Astrocyte (in vitro differentiated cells and primary cell): ENCODE results near the gene GFER. TPM values are rescaled to one million over a fixed set of nuclear protein-coding genes. Genes with fewer than 3 reads are reported as not detected.
A peak's percentile ranks its signal among the peaks of the same experiment; 100 is the strongest.
"Not testable (repeated sequence)": the region's sequence is repeated elsewhere in the genome, so short reads cannot be mapped to it uniquely, and the experiment has no call there.

Source experiments
- DNase-seq: peaks from one replicate; pipeline ENCODE4 v3.0.0-alpha.2; 2010; ENCODE audit warnings: low read depth
- FAIRE-seq: peaks from 2 replicates; lab custom pipeline; 2011; peaks lifted over from hg19 to GRCh38; lab: Jason Lieb, UNC
- H2AFZ ChIP-seq: 2 replicates; pipeline ENCODE4 v1.6.0; 2012; ENCODE audit warnings: low read depth, low read length, inconsistent platforms
- H3K27ac ChIP-seq: 2 replicates; pipeline ENCODE4 v1.5.1; 2011; ENCODE audit warnings: low read depth, low read length, inconsistent platforms
- H3K27me3 ChIP-seq: 2 replicates; pipeline ENCODE4 v1.6.0; 2011; ENCODE audit warnings: low read length, inconsistent platforms; ENCODE audit not compliant: insufficient read depth
- H3K36me3 ChIP-seq: 2 replicates; pipeline ENCODE4 v1.5.1; 2011; ENCODE audit warnings: low read length, inconsistent platforms; ENCODE audit not compliant: insufficient read depth
- H3K4me1 ChIP-seq: 2 replicates; pipeline ENCODE4 v1.5.1; 2011; ENCODE audit warnings: low read length, inconsistent platforms; ENCODE audit not compliant: insufficient read depth
- H3K4me2 ChIP-seq: 2 replicates; pipeline ENCODE4 v1.6.0; 2012; ENCODE audit warnings: low read length, inconsistent platforms
- H3K4me3 ChIP-seq: 2 replicates; pipeline ENCODE4 v1.5.1; 2011; ENCODE audit warnings: low read depth, mild to moderate bottlenecking, low read length, inconsistent platforms; ENCODE audit not compliant: insufficient read depth
- H3K79me2 ChIP-seq: 2 replicates; pipeline ENCODE4 v1.6.0; 2012; ENCODE audit warnings: mild to moderate bottlenecking, low read length, inconsistent platforms; ENCODE audit not compliant: insufficient read depth
- H3K9ac ChIP-seq: 2 replicates; pipeline ENCODE4 v1.6.0; 2012; ENCODE audit warnings: mild to moderate bottlenecking, low read length, inconsistent platforms
- H3K9me3 ChIP-seq: 2 replicates; pipeline ENCODE4 v1.5.1; 2012; ENCODE audit warnings: low read depth, mild to moderate bottlenecking, low read length, inconsistent platforms; ENCODE audit not compliant: insufficient read depth
- H4K20me1 ChIP-seq: 2 replicates; pipeline ENCODE4 v1.6.0; 2012; ENCODE audit warnings: low read length, inconsistent platforms; ENCODE audit not compliant: insufficient read depth
- H3K27ac Mint-ChIP-seq: one replicate; pipeline ENCODE4 v1.8.0; 2021; ENCODE audit warnings: mild to moderate bottlenecking, mixed read lengths; ENCODE audit not compliant: unreplicated experiment
- H3K27me3 Mint-ChIP-seq: one replicate; pipeline ENCODE4 v1.8.0; 2021; ENCODE audit warnings: low read depth, mixed read lengths; ENCODE audit not compliant: unreplicated experiment
- H3K36me3 Mint-ChIP-seq: one replicate; pipeline ENCODE4 v1.8.0; 2021; ENCODE audit warnings: low read depth, mixed read lengths; ENCODE audit not compliant: unreplicated experiment
- H3K4me1 Mint-ChIP-seq: one replicate; pipeline ENCODE4 v1.8.0; 2021; ENCODE audit warnings: low read depth, mixed read lengths; ENCODE audit not compliant: unreplicated experiment
- H3K4me3 Mint-ChIP-seq: one replicate; pipeline ENCODE4 v1.8.0; 2021; ENCODE audit warnings: mild to moderate bottlenecking, moderate library complexity, mixed read lengths; ENCODE audit not compliant: unreplicated experiment
- H3K9me3 Mint-ChIP-seq: one replicate; pipeline ENCODE4 v1.8.0; 2021; ENCODE audit warnings: mild to moderate bottlenecking, mixed read lengths; ENCODE audit not compliant: unreplicated experiment
- EZH2 ChIP-seq: IDR thresholded peaks from 2 replicates; pipeline ENCODE4 v1.6.1; 2012; ENCODE audit warnings: mild to moderate bottlenecking, low read length, inconsistent platforms; ENCODE audit not compliant: insufficient read depth
- total RNA-seq: library from RNA; stranded (reverse); gene quantifications from 2 replicates; pipeline ENCODE4 v1.2.1, GENCODE V29; 2021
- TF ChIP-seq, protein P1 (sequence below): IDR thresholded peaks from 2 replicates; pipeline ENCODE4 v1.5.1; 2011; ENCODE audit warnings: low read depth, mild to moderate bottlenecking, inconsistent platforms, low read length, moderate library complexity; ENCODE audit not compliant: insufficient read depth

Gene GFER
- total RNA-seq, 1 donor from 2014 or later: 30.4 TPM

DNA sequence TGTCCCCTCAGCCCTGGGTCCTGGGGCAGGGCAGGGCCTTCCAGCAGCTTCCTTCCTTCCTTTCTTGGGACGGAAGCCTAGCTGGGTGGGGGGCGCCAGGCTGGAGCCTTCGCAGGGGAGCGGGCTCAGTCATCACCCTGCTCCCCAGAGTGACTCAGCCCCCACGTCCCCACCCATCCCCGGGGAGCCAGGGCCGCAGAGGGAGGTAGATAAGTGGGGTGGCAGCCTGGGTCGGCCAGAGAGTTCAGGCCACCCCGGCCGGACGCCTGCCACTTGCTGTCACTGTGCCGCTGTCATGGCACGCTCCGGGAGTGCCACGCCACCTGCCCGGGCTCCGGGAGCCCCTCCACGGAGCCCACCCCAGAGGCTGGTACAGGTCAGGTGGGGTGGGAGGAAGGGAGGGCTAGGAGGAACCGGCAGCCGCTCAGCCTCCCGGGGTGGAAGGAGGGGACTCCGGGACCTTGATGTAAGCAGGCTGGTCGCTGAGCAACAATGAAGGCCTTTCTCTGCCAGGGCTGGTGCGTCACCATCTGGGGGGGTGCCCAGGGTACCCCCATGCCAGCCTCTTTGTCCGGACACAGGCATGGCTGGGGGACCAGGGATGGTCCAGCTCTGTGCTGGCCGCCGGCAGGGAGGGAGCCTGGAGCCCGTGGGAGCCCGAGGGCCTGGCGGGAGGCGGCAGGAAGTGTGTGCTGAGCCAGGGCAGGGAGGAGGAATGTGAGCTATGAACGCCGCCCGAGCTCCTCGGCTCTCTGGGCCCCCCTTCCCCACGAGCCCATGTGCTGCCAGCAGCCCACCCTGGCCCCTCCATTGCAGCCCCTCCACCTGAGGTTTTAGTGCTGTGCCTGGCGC, 49.3 kb downstream of the GFER start:
- H3K4me3 Mint-ChIP-seq: no peak overlapping the region
- Histone ChIP-seq H3K27me3 (no peaks in the 10 kb centered on the region), H3K36me3 (no peaks in the 10 kb centered on the region), H3K4me3 (peak overlapping the region; percentile 75), H4K20me1 (peaks cover 17% of the 10 kb centered on the region), H3K4me1 (peaks cover 55% of the 10 kb centered on the region), H3K9me3 (no peaks in the 10 kb centered on the region), H2AFZ (peak overlapping the region; percentile 65), H3K4me2 (peak overlapping the region; percentile 99), H3K27ac (peak overlapping the region; percentile 95), H3K9ac (peak overlapping the region; percentile 89), H3K79me2 (peaks cover 62% of the 10 kb centered on the region)
- H3K27ac Mint-ChIP-seq: peak overlapping the region; percentile 62
- H3K9me3 Mint-ChIP-seq: no peaks in the 10 kb centered on the region
- FAIRE-seq (no peak), DNase-seq (peak; percentile 59)
- no peaks in the 10 kb centered on the region for H3K27me3 Mint-ChIP-seq
- H3K36me3 Mint-ChIP-seq: no peaks in the 10 kb centered on the region
- H3K4me1 Mint-ChIP-seq: peaks cover 14% of the 10 kb centered on the region
- TF ChIP-seq EZH2: no peak
- TF ChIP-seq, protein P1, sequence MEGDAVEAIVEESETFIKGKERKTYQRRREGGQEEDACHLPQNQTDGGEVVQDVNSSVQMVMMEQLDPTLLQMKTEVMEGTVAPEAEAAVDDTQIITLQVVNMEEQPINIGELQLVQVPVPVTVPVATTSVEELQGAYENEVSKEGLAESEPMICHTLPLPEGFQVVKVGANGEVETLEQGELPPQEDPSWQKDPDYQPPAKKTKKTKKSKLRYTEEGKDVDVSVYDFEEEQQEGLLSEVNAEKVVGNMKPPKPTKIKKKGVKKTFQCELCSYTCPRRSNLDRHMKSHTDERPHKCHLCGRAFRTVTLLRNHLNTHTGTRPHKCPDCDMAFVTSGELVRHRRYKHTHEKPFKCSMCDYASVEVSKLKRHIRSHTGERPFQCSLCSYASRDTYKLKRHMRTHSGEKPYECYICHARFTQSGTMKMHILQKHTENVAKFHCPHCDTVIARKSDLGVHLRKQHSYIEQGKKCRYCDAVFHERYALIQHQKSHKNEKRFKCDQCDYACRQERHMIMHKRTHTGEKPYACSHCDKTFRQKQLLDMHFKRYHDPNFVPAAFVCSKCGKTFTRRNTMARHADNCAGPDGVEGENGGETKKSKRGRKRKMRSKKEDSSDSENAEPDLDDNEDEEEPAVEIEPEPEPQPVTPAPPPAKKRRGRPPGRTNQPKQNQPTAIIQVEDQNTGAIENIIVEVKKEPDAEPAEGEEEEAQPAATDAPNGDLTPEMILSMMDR: no peak

DNA sequence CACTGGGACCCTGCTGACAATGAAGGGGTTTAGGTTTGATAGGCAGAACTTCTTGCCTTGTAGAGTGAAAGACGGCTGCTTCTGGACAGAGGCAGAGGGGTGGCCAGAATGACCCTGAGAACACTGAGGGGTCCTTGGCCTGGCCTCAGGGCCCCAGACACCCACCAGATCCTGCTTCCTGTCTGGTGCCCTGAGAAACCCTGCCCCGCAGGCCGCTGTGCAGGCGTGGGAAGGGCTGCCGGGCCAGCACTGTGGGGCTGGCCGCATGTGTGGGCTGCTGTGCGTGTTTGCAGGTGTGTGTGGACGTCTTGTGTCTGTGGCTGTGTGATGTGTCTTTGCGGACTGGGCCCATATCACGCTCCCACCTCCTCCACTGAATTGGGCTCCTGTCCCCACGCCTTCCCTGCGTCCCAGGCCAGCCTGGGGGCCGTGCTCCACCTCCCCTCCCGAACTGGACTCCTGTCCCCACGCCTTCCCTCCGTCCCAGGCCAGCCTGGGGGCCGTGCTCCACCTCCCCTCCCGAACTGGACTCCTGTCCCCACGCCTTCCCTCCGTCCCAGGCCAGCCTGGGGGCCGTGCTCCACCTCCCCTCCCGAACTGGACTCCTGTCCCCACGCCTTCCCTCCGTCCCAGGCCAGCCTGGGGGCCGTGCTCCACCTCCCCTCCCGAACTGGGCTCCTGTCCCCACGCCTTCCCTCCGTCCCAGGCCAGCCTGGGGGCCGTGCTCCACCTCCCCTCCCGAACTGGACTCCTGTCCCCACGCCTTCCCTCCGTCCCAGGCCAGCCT, 50.1 kb downstream of the GFER start:
- H3K9me3 ChIP-seq: not testable (repeated sequence)

DNA sequence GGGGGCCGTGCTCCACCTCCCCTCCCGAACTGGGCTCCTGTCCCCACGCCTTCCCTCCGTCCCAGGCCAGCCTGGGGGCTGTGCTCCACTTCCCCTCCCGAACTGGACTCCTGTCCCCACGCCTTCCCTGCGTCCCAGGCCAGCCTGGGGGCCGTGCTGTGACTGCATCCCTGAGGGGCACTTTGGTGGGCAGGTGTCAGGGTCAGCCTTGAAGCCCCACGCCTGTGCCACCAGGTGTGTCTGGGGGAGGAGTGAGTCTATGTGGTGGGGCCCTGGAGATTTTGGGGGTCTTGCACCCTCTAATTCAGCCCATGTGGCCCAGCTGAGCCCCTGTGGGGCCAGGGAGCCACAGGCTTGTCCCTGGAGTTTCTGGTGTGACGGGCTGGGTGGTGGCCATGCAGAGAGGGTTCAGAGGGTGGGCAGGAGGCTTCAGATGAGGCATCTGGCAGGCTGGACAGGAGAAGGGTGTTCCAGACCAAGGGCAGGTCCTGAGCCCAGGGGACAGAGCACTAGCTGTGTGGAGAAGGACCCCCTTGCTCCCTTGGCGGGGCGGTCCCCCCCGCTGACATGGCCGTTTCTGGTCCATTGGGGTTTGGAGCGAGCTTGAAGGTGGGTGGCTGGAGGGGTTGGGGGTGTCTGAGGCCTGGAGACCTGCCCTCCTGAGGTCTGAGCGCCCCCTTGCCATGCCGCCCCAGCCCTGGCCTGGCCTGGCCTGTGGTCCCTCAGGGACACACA, 50.9 kb downstream of the GFER start:
- Histone ChIP-seq H4K20me1 (peaks cover 4% of the 10 kb centered on the region), H3K79me2 (peaks cover 46% of the 10 kb centered on the region), H3K9ac (peak overlapping the region; percentile 75), H3K27me3 (no peaks in the 10 kb centered on the region), H3K36me3 (no peaks in the 10 kb centered on the region), H3K4me1 (peaks cover 66% of the 10 kb centered on the region), H2AFZ (no peak overlapping the region), H3K4me3 (peak overlapping the region; percentile 39), H3K9me3 (no peaks in the 10 kb centered on the region), H3K27ac (peak overlapping the region; percentile 90), H3K4me2 (peak overlapping the region; percentile 84)
- H3K36me3 Mint-ChIP-seq: no peaks in the 10 kb centered on the region
- H3K27me3 Mint-ChIP-seq: no peaks in the 10 kb centered on the region
- H3K4me1 Mint-ChIP-seq: peaks cover 15% of the 10 kb centered on the region
- H3K4me3 Mint-ChIP-seq: peak overlapping the region; percentile 67
- no peaks in the 10 kb centered on the region for H3K9me3 Mint-ChIP-seq
- no peak for TF ChIP-seq EZH2
- TF ChIP-seq, protein P1: no peak
- no peak overlapping the region for H3K27ac Mint-ChIP-seq
- no peak for DNase-seq
- no peak for FAIRE-seq

More for the DNA sequence above, 50.1 kb downstream of the GFER start:
- Mint-ChIP-seq H3K4me1 (peaks cover 13% of the 10 kb centered on the region), H3K27ac (peak overlapping the region; percentile 62)
- not testable (repeated sequence) for H3K27me3 ChIP-seq, H3K36me3 Mint-ChIP-seq, FAIRE-seq, H3K36me3 ChIP-seq, H3K9me3 Mint-ChIP-seq, H4K20me1 ChIP-seq, H3K4me3 Mint-ChIP-seq, H3K27me3 Mint-ChIP-seq
- Histone ChIP-seq H3K79me2 (peaks cover 54% of the 10 kb centered on the region), H3K4me2 (peak overlapping the region; percentile 99), H2AFZ (peak overlapping the region; percentile 65), H3K9ac (peak overlapping the region; percentile 89), H3K4me3 (peak overlapping the region; percentile 75), H3K27ac (peak overlapping the region; percentile 95), H3K4me1 (peaks cover 59% of the 10 kb centered on the region)
- DNase-seq: peak; percentile 20
